C4-2B (cell line): ENCODE data around the gene RRAS2.

Experiments
- CTCF ChIP-seq: fragments of 450-650 bp; conservative IDR thresholded peaks from 2 replicates; pipeline ENCODE4 v1.5.1; 2017; ENCODE audit warnings: mild to moderate bottlenecking
- ZFX ChIP-seq: fragments of 450-650 bp; IDR thresholded peaks from 2 replicates; pipeline ENCODE4 v1.6.1; 2017

- TF ChIP-seq CTCF (no peak), ZFX (peak; percentile 68)
Observed at GRCh38 chr11:14380947-14381561, 22.1 kb upstream of the RRAS2 start.
